Kidney (tissue), 14 donors: ENCODE measurements around the gene HOXC11. TPM values are rescaled to one million over a fixed set of nuclear protein-coding genes. Genes with fewer than 3 reads are reported as not detected.

Source experiments
- DNase-seq, 5 donors: peaks; one replicate each; pipeline ENCODE4 v3.0.0-alpha.2; 2013 to 2020
- FAIRE-seq: peaks from 2 replicates; lab custom pipeline; 2012; peaks lifted over from hg19 to GRCh38; lab: Jason Lieb, UNC
- H3K27ac ChIP-seq, 2 donors: one replicate each; pipeline ENCODE4 v1.7.0; 2013; ENCODE audit warnings: low read depth in 2 of 2, low read length in 2 of 2, inconsistent platforms in 1 of 2
- H3K27me3 ChIP-seq: one replicate; pipeline ENCODE4 v1.7.1; 2013; ENCODE audit warnings: low read length, inconsistent platforms; ENCODE audit not compliant: control insufficient read depth, insufficient read depth
- H3K36me3 ChIP-seq, 3 donors: one replicate each; pipeline versions ENCODE4 v1.7.0 to v1.7.1; 2013; ENCODE audit warnings: low read length in 3 of 3, control low read depth in 1 of 3, inconsistent platforms in 1 of 3; ENCODE audit not compliant: insufficient read depth in 3 of 3, control insufficient read depth in 2 of 3
- H3K4me1 ChIP-seq, 3 donors: one replicate each; pipeline versions ENCODE4 v1.7.0 to v1.7.1; 2013; ENCODE audit warnings: low read length in 3 of 3, inconsistent platforms in 1 of 3, low read depth in 1 of 3; ENCODE audit not compliant: control insufficient read depth in 2 of 3, insufficient read depth in 2 of 3
- H3K4me3 ChIP-seq, 3 donors: one replicate each; pipeline versions ENCODE4 v1.7.0 to v1.8.1; 2013; ENCODE audit warnings: low read length in 3 of 3, control low read depth in 1 of 3, inconsistent platforms in 1 of 3
- H3K9ac ChIP-seq, 3 donors: one replicate each; pipeline versions ENCODE4 v1.7.0 to v1.7.1; 2013; ENCODE audit warnings: low read length in 3 of 3, control low read depth in 1 of 3, inconsistent platforms in 1 of 3
- H3K9me3 ChIP-seq, 3 donors: one replicate each; pipeline versions ENCODE4 v1.7.0 to v1.7.1; 2013; ENCODE audit warnings: low read length in 3 of 3, control low read depth in 1 of 3, inconsistent platforms in 1 of 3; ENCODE audit not compliant: control insufficient read depth in 2 of 3, insufficient read depth in 1 of 3
- CTCF ChIP-seq: IDR thresholded peaks from 3 replicates; pipeline ENCODE4 v1.5.1; 2012; ENCODE audit warnings: mild to moderate bottlenecking, moderate library complexity, borderline replicate concordance; ENCODE audit not compliant: insufficient read depth; ENCODE audit errors: extremely low read depth
- intact Hi-C: fragments of 100-400 bp; cut with DNase I; formaldehyde crosslinking; loops from one replicate; pipeline ENCODE4 v1.11.1; 2022
- polyA plus RNA-seq: library from polyadenylated mRNA; stranded (reverse); fragments of 350-450 nt; fragmentation: Illumina TruSeq; extraction: RNeasy Lipid Tissue Mini Kit (QIAGEN cat#74804); gene quantifications from one replicate; pipeline ENCODE4 v1.2.3, GENCODE V29; 2014; ENCODE audit warnings: low read depth, low replicate concordance; ENCODE audit not compliant: insufficient read depth
- total RNA-seq: library from RNA; stranded (reverse); fragmentation: NEBNext Ultra II Directional; extraction: Animal tissue kit (Norgen Biotek cat#: 25700); gene quantifications from one replicate; pipeline ENCODE4 v1.2.1, GENCODE V29; 2021
- donor health status: control.
- donor health status: control.
- donor health status: control.
- donor health status: control.
- donor health status: control.
- donor health status: DM: yes; HTN: yes; CAD: no.
- donor health status: Normal renal cell carcinoma (clear cell type).

The HOXC11 gene
- total and polyA plus RNA-seq, 2 donors from 2014 or later: 0.75 to 1.4 TPM

- FAIRE-seq: no peak
- intact Hi-C loops: no loop called here
- peaks cover 83% of the 10 kb centered on the region for H3K27me3 ChIP-seq
Observed at GRCh38 chr12:53941750-53942149, 31.2 kb upstream of the HOXC11 start.

GRCh38 chr12:53942467-53942997 lies 30.4 kb upstream of the HOXC11 start:
- intact Hi-C loops: no loop called here
- H3K9ac ChIP-seq: no peak overlapping the region
- H3K9me3 ChIP-seq: no peaks in the 10 kb centered on the region
- no peak for TF ChIP-seq CTCF
- H3K36me3 ChIP-seq: no peaks in the 10 kb centered on the region
- H3K4me1 ChIP-seq: peaks cover 0 to 2% (median 0%) of the 10 kb centered on the region in 3 donors
- DNase-seq (no peak), FAIRE-seq (no peak)
- H3K27ac ChIP-seq: no peak overlapping the region
- H3K27me3 ChIP-seq: peaks cover 83% of the 10 kb centered on the region
- no peak overlapping the region for H3K4me3 ChIP-seq

More at GRCh38 chr12:53941750-53942149, 31.2 kb upstream of the HOXC11 start:
- Histone ChIP-seq H3K4me3 (no peak overlapping the region), H3K36me3 (no peaks in the 10 kb centered on the region), H3K9me3 (no peaks in the 10 kb centered on the region), H3K27ac (no peak overlapping the region), H3K9ac (no peak overlapping the region), H3K4me1 (peaks cover 0 to 2% (median 0%) of the 10 kb centered on the region in 3 donors)
- TF ChIP-seq CTCF: no peak
- DNase-seq: no peak

- intact Hi-C loops: no loop called here
- Histone ChIP-seq H3K9ac (no peak overlapping the region), H3K9me3 (no peaks in the 10 kb centered on the region), H3K4me1 (no peaks in the 10 kb centered on the region), H3K27ac (no peak overlapping the region), H3K4me3 (no peak overlapping the region), H3K27me3 (peaks cover 85% of the 10 kb centered on the region), H3K36me3 (no peaks in the 10 kb centered on the region)
- FAIRE-seq (no peak), DNase-seq (no peak)
- no peak for TF ChIP-seq CTCF
Observed at GRCh38 chr12:53944209-53944608, 28.7 kb upstream of the HOXC11 start.
